Common myeloid progenitor, CD34-positive (primary cell): ENCODE measurements around the gene NOG.

Experiments used
- CTCF ChIA-PET: fragments of 350-600 bp; sonication (Branson Sonifier 250); formaldehyde crosslinking; loops from one replicate; lab custom pipeline; 2021; ENCODE audit warnings: antibody characterized with exemption; lab: Charles Lee
- POLR2A ChIA-PET: fragments of 350-600 bp; sonication (Branson Sonifier 250); formaldehyde crosslinking; loops from one replicate; lab custom pipeline; 2021; ENCODE audit warnings: antibody characterized with exemption; lab: Charles Lee
- DNase-seq, 3 donors: peaks; one replicate each; pipeline versions ENCODE4 v3.0.0 to v3.0.0-alpha.2; 2013
- H3K27ac ChIP-seq, 2 experiments: 1 replicate in 1 of 2; 2 replicates in 1 of 2; pipeline ENCODE4 v1.7.0; 2013; ENCODE audit warnings: inconsistent platforms in 2 of 2, low read length in 2 of 2, mild to moderate bottlenecking in 2 of 2, low read depth in 1 of 2, moderate library complexity in 1 of 2; ENCODE audit not compliant: severe bottlenecking in 2 of 2, insufficient read depth in 1 of 2, poor library complexity in 1 of 2
- H3K27me3 ChIP-seq, 5 experiments: replicated peaks in 2 of 5; 1 replicate in 3 of 5; 2 replicates in 2 of 5; pipeline versions ENCODE4 v1.6.1 to v1.7.0; 2013; ENCODE audit warnings: low read length in 4 of 5, mild to moderate bottlenecking in 2 of 5, moderate library complexity in 2 of 5, inconsistent platforms in 1 of 5; ENCODE audit not compliant: insufficient read depth in 5 of 5, control insufficient read depth in 4 of 5
- H3K36me3 ChIP-seq, 4 experiments: 1 replicate in 2 of 4; 2 replicates in 2 of 4; pipeline versions ENCODE4 v1.6.1 to v1.7.0; 2013; ENCODE audit warnings: low read length in 3 of 4, control low read depth in 1 of 4, mild to moderate bottlenecking in 1 of 4; ENCODE audit not compliant: control insufficient read depth in 4 of 4, insufficient read depth in 4 of 4
- H3K4me1 ChIP-seq, 4 experiments: 1 replicate in 3 of 4; 2 replicates in 1 of 4; pipeline versions ENCODE4 v1.6.1 to v1.7.1; 2013; ENCODE audit warnings: low read length in 3 of 4, mild to moderate bottlenecking in 3 of 4, control low read depth in 1 of 4, inconsistent platforms in 1 of 4, moderate library complexity in 1 of 4; ENCODE audit not compliant: control insufficient read depth in 4 of 4, insufficient read depth in 4 of 4; ENCODE audit errors: control extremely low read depth in 1 of 4
- H3K4me3 ChIP-seq, 7 experiments: 1 replicate in 4 of 7; 2 replicates in 3 of 7; pipeline versions ENCODE4 v1.5.1 to v1.7.0; 2013; ENCODE audit warnings: mild to moderate bottlenecking in 7 of 7, low read length in 6 of 7, moderate library complexity in 6 of 7, inconsistent platforms in 2 of 7, low read depth in 2 of 7, control low read depth in 1 of 7; ENCODE audit not compliant: insufficient read depth in 4 of 7, control insufficient read depth in 1 of 7; ENCODE audit errors: extremely low read depth in 1 of 7
- H3K9me3 ChIP-seq, 5 experiments: 1 replicate in 4 of 5; 2 replicates in 1 of 5; pipeline versions ENCODE4 v1.6.1 to v1.7.1; 2013; ENCODE audit warnings: low read length in 4 of 5, mild to moderate bottlenecking in 2 of 5, inconsistent platforms in 1 of 5, low read depth in 1 of 5, moderate library complexity in 1 of 5; ENCODE audit not compliant: control insufficient read depth in 4 of 5, insufficient read depth in 2 of 5; ENCODE audit errors: control extremely low read depth in 1 of 5
- WGBS: methylation state at CpG from one replicate; pipeline ENCODE4 v1.1.5; 2013; ENCODE audit not compliant: insufficient coverage; 5-methylcytosine and 5-hydroxymethylcytosine counted together

NOG gene

DNA sequence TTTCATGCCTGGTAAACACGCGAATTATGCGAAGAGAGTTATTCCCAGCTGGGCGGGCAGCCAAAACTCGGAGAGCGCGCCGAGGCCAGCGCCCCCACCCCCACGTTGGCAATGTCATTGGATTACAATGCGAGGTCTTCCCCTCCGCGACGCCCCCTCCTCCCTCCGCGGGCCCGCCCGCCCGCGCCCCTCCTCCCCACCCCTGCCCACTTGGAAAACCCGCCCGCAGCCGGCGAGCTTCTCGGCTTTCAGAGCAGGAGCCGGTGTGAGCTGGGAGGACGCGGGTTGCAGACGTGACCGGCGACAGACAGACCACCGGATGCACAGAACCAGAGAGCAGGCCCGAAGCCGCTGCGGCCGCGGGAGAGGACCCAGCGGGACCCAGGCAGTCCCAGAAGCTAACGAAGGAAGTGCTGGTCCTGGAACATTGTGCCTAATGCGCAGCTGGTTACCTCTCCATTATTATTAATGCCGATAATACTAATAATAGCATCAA lies 4.0 kb downstream of the NOG start:
- 0% methylated on average over 26 of the region's 41 CpGs for WGBS
- Histone ChIP-seq H3K4me3 (peak overlapping the region; percentile 28 to 84 (median 73)), H3K27me3 (no peaks in the 10 kb centered on the region), H3K9me3 (no peaks in the 10 kb centered on the region), H3K27ac (no peak overlapping the region), H3K36me3 (no peaks in the 10 kb centered on the region), H3K4me1 (peaks cover 6 to 46% (median 33%) of the 10 kb centered on the region in 4 experiments)
- CTCF ChIA-PET: no interaction called here
- DNase-seq: peak in 2 of 3 donors; percentile 28 to 44
- POLR2A ChIA-PET: no interaction called here

DNA sequence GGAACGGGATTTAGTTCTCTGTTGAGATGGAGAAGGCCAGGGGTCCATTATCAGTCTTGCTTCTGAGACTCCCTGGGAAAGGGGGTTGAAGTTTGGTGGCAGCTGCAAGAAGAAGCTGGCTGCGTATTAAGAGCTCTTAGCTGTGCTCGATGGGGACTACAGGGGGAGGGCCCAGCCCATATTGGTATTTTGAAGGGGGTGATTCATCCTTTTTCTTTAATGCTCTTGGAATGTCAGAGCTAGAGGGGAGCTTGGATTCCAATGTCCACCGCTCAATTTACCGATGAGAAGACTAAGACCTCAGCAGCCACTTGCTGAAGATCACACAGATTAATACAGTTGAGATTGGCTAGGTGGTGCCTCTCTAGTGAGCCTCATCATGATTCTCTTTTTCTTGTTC lies 5.0 kb downstream of the NOG start:
- CTCF ChIA-PET: interaction anchor here (0.7 to 2.1 kb wide), 6 partner anchors 8 to 117 kb away, joined by 3 to 8 read pairs (median 3); no protein-coding TSS in a partner anchor
- 96% methylated on average over 5 of the region's 5 CpGs for WGBS
- H3K36me3 ChIP-seq: no peaks in the 10 kb centered on the region
- POLR2A ChIA-PET: no interaction called here
- H3K4me3 ChIP-seq: no peak overlapping the region
- no peak overlapping the region for H3K27ac ChIP-seq
- no peak for DNase-seq
- H3K4me1 ChIP-seq: peaks cover 6 to 41% (median 28%) of the 10 kb centered on the region in 4 experiments
- H3K27me3 ChIP-seq: no peaks in the 10 kb centered on the region
- H3K9me3 ChIP-seq: no peaks in the 10 kb centered on the region

DNA sequence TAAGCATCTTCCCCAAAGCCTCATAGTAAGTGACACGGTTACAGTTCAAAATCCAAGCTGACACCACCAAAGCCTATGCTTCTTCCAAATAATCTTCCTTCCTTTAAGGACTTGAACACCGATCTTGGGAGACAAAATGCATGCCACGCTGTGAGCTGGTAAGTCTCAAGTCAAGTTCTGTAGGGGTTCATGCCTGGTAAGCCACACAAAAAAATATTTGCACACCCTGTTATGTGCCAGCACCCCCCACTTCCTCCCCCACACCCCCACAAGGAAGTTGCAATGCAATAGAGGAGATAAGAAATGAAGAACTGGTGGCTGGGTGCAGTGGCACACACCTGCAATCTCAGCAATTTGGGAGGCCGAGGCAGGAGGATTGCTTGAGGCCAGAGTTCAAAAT lies 5.6 kb downstream of the NOG start:
- H3K4me1 ChIP-seq: peaks cover 6 to 41% (median 26%) of the 10 kb centered on the region in 4 experiments
- 83% methylated on average over 1 of the region's 4 CpGs for WGBS
- DNase-seq: peak in 2 of 3 donors; percentile 43 to 50
- H3K27ac ChIP-seq: no peak overlapping the region
- no peak overlapping the region for H3K4me3 ChIP-seq
- no peaks in the 10 kb centered on the region for H3K27me3 ChIP-seq
- POLR2A ChIA-PET: no interaction called here
- H3K9me3 ChIP-seq: no peaks in the 10 kb centered on the region
- CTCF ChIA-PET: interaction anchor here (0.7 to 2.1 kb wide), 6 partner anchors 9 to 117 kb away, joined by 3 to 8 read pairs (median 3); no protein-coding TSS in a partner anchor
- H3K36me3 ChIP-seq: no peaks in the 10 kb centered on the region

DNA sequence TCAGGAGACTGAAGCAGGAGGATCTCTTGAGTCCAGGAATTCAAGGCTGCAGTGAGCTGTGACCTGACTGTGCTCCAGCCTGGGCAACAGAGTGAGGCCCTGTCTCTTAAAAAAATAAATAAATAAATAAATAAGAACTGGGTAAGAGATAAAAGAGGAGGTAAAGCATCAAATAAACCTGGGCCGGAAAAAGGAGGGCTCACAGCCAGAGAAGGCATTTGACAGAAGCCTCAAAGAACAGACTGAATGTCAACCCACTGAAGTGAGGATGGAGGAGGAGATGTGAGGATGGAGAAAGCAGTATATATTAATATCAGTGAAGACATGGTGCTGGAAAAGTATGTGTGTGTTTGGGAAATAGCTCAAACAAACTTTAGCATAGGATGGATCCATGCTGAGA lies 6.1 kb downstream of the NOG start:
- Histone ChIP-seq H3K36me3 (no peaks in the 10 kb centered on the region), H3K4me1 (peaks cover 6 to 36% (median 24%) of the 10 kb centered on the region in 4 experiments), H3K4me3 (no peak overlapping the region), H3K27ac (no peak overlapping the region), H3K9me3 (no peaks in the 10 kb centered on the region), H3K27me3 (no peaks in the 10 kb centered on the region)
- ChIA-PET POLR2A (no interaction called here), CTCF (interaction anchor here (1.0 to 2.1 kb wide), 3 partner anchors 9 to 24 kb away, joined by 3 to 8 read pairs (median 3); no protein-coding TSS in a partner anchor)
- DNase-seq: no peak
- WGBS: 100% methylated on average over 1 of the region's 1 CpG

DNA sequence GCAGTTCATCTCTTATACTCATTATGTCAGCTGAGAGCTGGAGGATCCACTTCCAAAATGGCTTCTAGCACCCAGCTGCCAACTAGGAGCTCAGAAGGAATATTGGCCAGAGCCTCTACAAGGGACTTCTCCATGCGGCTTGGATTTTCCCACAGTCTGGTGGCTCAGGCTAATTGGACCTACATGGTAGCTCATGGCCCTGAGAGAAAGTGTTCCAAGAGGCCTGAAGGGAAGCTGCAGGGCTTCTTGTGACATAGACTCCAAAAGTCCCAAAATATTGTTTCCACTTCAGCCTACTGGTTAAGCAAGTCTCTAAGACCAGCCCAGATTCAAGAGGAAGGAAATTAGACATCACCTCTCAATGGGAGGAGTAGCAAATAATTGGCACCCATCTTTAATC lies 6.8 kb downstream of the NOG start:
- H3K9me3 ChIP-seq: no peaks in the 10 kb centered on the region
- DNase-seq: no peak
- ChIA-PET POLR2A (no interaction called here), CTCF (interaction anchor here (2.1 kb wide), 1 partner anchor 23 kb away, joined by 8 read pairs; no protein-coding TSS in a partner anchor)
- no peaks in the 10 kb centered on the region for H3K27me3 ChIP-seq
- WGBS: 100% methylated on average over 1 of the region's 1 CpG
- no peaks in the 10 kb centered on the region for H3K36me3 ChIP-seq
- no peak overlapping the region for H3K27ac ChIP-seq
- no peak overlapping the region for H3K4me3 ChIP-seq
- peaks cover 3 to 33% (median 23%) of the 10 kb centered on the region in 4 experiments for H3K4me1 ChIP-seq

DNA sequence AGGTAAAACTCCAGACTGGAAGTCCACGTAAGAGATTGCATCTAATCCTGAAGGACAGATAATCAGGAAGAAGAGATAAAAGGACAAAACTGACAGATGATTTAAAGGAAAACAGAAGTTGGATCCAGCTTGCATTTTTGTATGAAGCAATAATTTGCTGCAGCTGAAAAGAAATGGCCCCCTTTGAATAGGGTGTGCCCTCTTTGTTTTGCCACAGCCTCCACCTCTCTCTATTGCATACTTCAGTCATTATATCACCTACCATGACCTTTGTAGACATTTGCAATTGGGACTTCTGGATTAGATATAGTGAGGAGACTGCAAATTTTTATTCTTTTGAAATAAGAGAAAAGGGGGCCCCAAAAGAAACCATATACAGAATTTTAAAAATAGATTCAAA lies 8.1 kb downstream of the NOG start:
- ChIA-PET CTCF (interaction anchor here (1.4 to 1.5 kb wide), 2 partner anchors 10 to 115 kb away, joined by 3 to 4 read pairs; no protein-coding TSS in a partner anchor), POLR2A (no interaction called here)
- DNase-seq: no peak
- Histone ChIP-seq H3K4me3 (no peak overlapping the region), H3K27me3 (no peaks in the 10 kb centered on the region), H3K36me3 (no peaks in the 10 kb centered on the region), H3K4me1 (peaks cover 3 to 22% (median 16%) of the 10 kb centered on the region in 4 experiments), H3K27ac (no peak overlapping the region), H3K9me3 (no peaks in the 10 kb centered on the region)
- no CpG with 5 or more reads among the region's 1 CpG for WGBS
